ENCODE measurements around the gene DPYSL4. TPM values are rescaled to one million over a fixed set of nuclear protein-coding genes. Genes with fewer than 3 reads are reported as not detected.

Gene DPYSL4
- total and polyA plus RNA-seq, 3 donors from 2014 or later, result 11.7 to 21.0 (median 13.9) TPM

- no peak for TF ChIP-seq CTCF (IDR thresholded peaks at IDR 0.05)
- TF ChIP-seq POLR2A (IDR thresholded peaks at IDR 0.05), result no peak
- DNase-seq, result no peak
- Histone ChIP-seq H3K36me3 (ENCODE audit: low read depth, missing control alignments) (no peaks in the 10 kb centered on the region), H3K4me1 (no peaks in the 10 kb centered on the region), H3K4me3 (no peak overlapping the region), H3K27ac (no peak overlapping the region), H3K9me3 (no peaks in the 10 kb centered on the region), H3K27me3 (no peaks in the 10 kb centered on the region)
- WGBS, 2 donors, result 94 to 97% methylated on average over 15 of the region's 15 CpGs
- intact Hi-C loops (cut with DNase I; ENCODE audit: low total_unique reads), result no loop called here
These were observed 8.0 kb downstream of the DPYSL4 start for GRCh38 chr10:132194726-132195125.

DNA sequence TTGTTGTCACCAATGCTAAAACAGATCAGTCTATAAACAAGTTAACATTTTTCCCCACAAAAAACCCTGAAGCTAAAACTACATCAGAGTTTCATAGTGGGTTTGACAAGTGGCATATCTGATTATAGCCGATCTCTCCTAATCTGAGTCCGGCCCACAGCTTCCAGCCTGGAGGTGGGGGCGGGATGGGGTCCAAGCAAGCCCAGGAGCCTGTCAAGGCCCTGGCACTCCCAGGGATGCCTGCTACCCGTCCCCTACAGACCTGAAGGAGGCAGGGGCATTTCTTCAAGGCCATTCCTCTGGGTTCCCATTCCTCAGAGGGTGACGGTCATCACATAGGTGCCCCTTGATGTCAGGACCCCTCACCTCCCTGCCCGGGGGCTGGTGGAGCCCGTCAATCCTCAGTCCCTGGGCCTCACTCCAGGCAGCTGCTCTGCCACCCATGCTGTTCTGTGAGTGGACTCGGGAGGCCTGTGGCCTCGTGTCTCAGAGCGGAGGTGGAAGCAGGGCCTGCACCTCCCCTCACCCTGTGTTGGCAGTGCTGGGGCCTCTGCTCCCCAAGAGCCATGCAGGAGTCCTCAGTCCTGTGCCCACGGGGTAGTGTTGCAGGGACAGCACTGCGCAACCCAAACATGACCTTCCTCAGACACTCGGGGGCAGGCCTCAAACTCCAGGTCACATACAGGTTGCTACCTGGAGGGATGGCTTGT lies 8.8 kb downstream of the DPYSL4 start:
- TF ChIP-seq CTCF (IDR thresholded peaks at IDR 0.05) (no peak), POLR2A (IDR thresholded peaks at IDR 0.05) (no peak)
- no peak for DNase-seq
- no peak overlapping the region for H3K4me3 ChIP-seq
- 93 to 95% methylated on average over 12 to 13 of the region's 13 CpGs for WGBS, 2 donors
- no peaks in the 10 kb centered on the region for H3K27me3 ChIP-seq
- H3K27ac ChIP-seq, result no peak overlapping the region
- no peaks in the 10 kb centered on the region for H3K4me1 ChIP-seq
- no peaks in the 10 kb centered on the region for H3K36me3 ChIP-seq (ENCODE audit: low read depth, missing control alignments)
- no peaks in the 10 kb centered on the region for H3K9me3 ChIP-seq
- intact Hi-C loops (cut with DNase I; ENCODE audit: low total_unique reads), result no loop called here

GRCh38 chr10:132196178-132197113 lies 9.7 kb downstream of the DPYSL4 start:
- no peaks in the 10 kb centered on the region for H3K27me3 ChIP-seq
- intact Hi-C loops (cut with DNase I; ENCODE audit: low total_unique reads), result no loop called here
- no peak overlapping the region for H3K27ac ChIP-seq
- WGBS, 2 donors, result 90 to 94% methylated on average over 15 to 30 of the region's 30 CpGs
- H3K4me3 ChIP-seq, result no peak overlapping the region
- no peak for DNase-seq
- TF ChIP-seq POLR2A (IDR thresholded peaks at IDR 0.05), result no peak
- no peak for TF ChIP-seq CTCF (IDR thresholded peaks at IDR 0.05)
- no peaks in the 10 kb centered on the region for H3K4me1 ChIP-seq
- no peaks in the 10 kb centered on the region for H3K9me3 ChIP-seq
- H3K36me3 ChIP-seq (ENCODE audit: low read depth, missing control alignments), result no peaks in the 10 kb centered on the region

- WGBS, 2 donors, result 90% methylated on average over 8 to 25 of the region's 25 CpGs
- intact Hi-C loops (cut with DNase I; ENCODE audit: low total_unique reads), result no loop called here
These were observed 10.7 kb downstream of the DPYSL4 start for GRCh38 chr10:132197271-132198067.

More at GRCh38 chr10:132197271-132198067, 10.7 kb downstream of the DPYSL4 start:
- Histone ChIP-seq H3K27ac (no peak overlapping the region), H3K4me1 (no peaks in the 10 kb centered on the region), H3K9me3 (no peaks in the 10 kb centered on the region), H3K27me3 (no peaks in the 10 kb centered on the region), H3K36me3 (ENCODE audit: low read depth, missing control alignments) (no peaks in the 10 kb centered on the region), H3K4me3 (no peak overlapping the region)
- TF ChIP-seq CTCF (IDR thresholded peaks at IDR 0.05) (no peak), POLR2A (IDR thresholded peaks at IDR 0.05) (no peak)
- no peak for DNase-seq

Data from testis (tissue), 3 donors.